Kidney epithelial cell (primary cell): Measurements from ENCODE around the gene GNL3L. TPM values are rescaled to one million over a fixed set of nuclear protein-coding genes. Genes with fewer than 3 reads are reported as not detected.
"Not testable (repeated sequence)": the region's sequence is repeated elsewhere in the genome, so short reads cannot be mapped to it uniquely, and the experiment has no call there.

Experiments
- DNase-seq: peaks from one replicate; pipeline ENCODE4 v3.0.0-alpha.2; 2010; ENCODE audit warnings: low read depth
- H3K27me3 ChIP-seq: 2 replicates; pipeline ENCODE4 v1.6.0; 2011; ENCODE audit warnings: low read length; ENCODE audit not compliant: control insufficient read depth, insufficient read depth
- H3K36me3 ChIP-seq: 2 replicates; pipeline ENCODE4 v1.5.1; 2011; ENCODE audit warnings: low read length; ENCODE audit not compliant: control insufficient read depth, insufficient read depth
- H3K4me3 ChIP-seq: 2 replicates; pipeline ENCODE4 v1.5.1; 2011; ENCODE audit warnings: low read depth, mild to moderate bottlenecking, control low read depth, low read length
- CTCF ChIP-seq: IDR thresholded peaks from 2 replicates; pipeline ENCODE4 v1.5.1; 2011; ENCODE audit warnings: mild to moderate bottlenecking, moderate library complexity, low read length, control low read depth, inconsistent platforms; ENCODE audit not compliant: insufficient read depth, poor library complexity, severe bottlenecking
- total RNA-seq: library from RNA; depleted of rRNA; stranded (reverse); fragments of >200 nt; gene quantifications from 2 replicates; pipeline ENCODE4 v1.2.3, GENCODE V29; 2015

The GNL3L gene
- total RNA-seq, 1 donor from 2014 or later, result 29.9 TPM

GRCh38 chrX:54550821-54551220 lies 20.8 kb downstream of the GNL3L start:
- Histone ChIP-seq H3K27me3 (no peaks in the 10 kb centered on the region), H3K4me3 (no peak overlapping the region), H3K36me3 (no peaks in the 10 kb centered on the region)
- no peak for TF ChIP-seq CTCF
- no peak for DNase-seq

GRCh38 chrX:54551801-54552200 lies 21.8 kb downstream of the GNL3L start:
- Histone ChIP-seq H3K27me3 (no peaks in the 10 kb centered on the region), H3K36me3 (no peaks in the 10 kb centered on the region), H3K4me3 (no peak overlapping the region)
- TF ChIP-seq CTCF, result no peak
- no peak for DNase-seq

- not testable (repeated sequence) for H3K4me3 ChIP-seq, DNase-seq, H3K36me3 ChIP-seq, H3K27me3 ChIP-seq
These were observed 25.0 kb downstream of the GNL3L start for GRCh38 chrX:54555006-54555405.

GRCh38 chrX:54560411-54560810 lies 30.4 kb downstream of the GNL3L start:
- no peak overlapping the region for H3K4me3 ChIP-seq
- no peak for TF ChIP-seq CTCF
- DNase-seq, result no peak
- H3K36me3 ChIP-seq, result no peaks in the 10 kb centered on the region
- H3K27me3 ChIP-seq, result no peaks in the 10 kb centered on the region

GRCh38 chrX:54561622-54562021 lies 31.6 kb downstream of the GNL3L start:
- TF ChIP-seq CTCF, result no peak
- no peak overlapping the region for H3K4me3 ChIP-seq
- H3K27me3 ChIP-seq, result no peaks in the 10 kb centered on the region
- no peak for DNase-seq
- H3K36me3 ChIP-seq, result no peaks in the 10 kb centered on the region

- H3K36me3 ChIP-seq, result no peaks in the 10 kb centered on the region
- H3K27me3 ChIP-seq, result no peaks in the 10 kb centered on the region
- DNase-seq, result no peak
- H3K4me3 ChIP-seq, result no peak overlapping the region
- TF ChIP-seq CTCF, result no peak
These were observed 34.9 kb downstream of the GNL3L start for GRCh38 chrX:54564936-54565335.

GRCh38 chrX:54570332-54570731 lies 40.3 kb downstream of the GNL3L start:
- no peak overlapping the region for H3K4me3 ChIP-seq
- TF ChIP-seq CTCF, result no peak

GRCh38 chrX:54572641-54573040 lies 42.6 kb downstream of the GNL3L start:
- DNase-seq, H3K36me3 ChIP-seq, H3K4me3 ChIP-seq, H3K27me3 ChIP-seq: not testable (repeated sequence)

More at GRCh38 chrX:54570332-54570731, 40.3 kb downstream of the GNL3L start:
- no peak for DNase-seq
- Histone ChIP-seq H3K36me3 (no peaks in the 10 kb centered on the region), H3K27me3 (no peaks in the 10 kb centered on the region)
